Measurements from ENCODE around the gene VAMP1. TPM values are rescaled to one million over a fixed set of nuclear protein-coding genes. Genes with fewer than 3 reads are reported as not detected.
"Not testable (repeated sequence)": the region's sequence is repeated elsewhere in the genome, so short reads cannot be mapped to it uniquely, and the experiment has no call there.

VAMP1 gene
- total RNA-seq, 1 donor = 6.5 TPM

DNA sequence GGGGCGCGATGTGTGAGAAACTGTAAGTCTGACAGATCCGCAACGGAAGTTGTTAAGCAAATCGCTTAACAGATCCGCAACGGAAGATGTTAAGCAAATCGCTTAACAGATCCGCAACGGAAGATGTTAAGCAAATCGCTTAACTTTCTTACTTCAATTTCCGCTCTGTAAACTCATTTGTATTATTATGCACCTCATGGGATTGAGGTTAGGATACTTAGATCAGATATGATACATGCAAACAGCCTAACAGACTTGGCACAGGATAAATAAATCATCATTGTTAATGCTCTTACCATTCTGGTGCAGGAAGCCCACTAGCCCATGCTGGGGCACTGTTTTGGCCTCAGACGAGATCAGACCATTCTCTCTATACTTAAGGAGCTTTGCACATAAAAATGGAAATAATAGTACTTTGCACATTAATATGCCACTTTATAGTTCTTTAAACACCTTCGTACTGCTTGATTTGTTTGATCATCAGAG, 23.8 kb upstream of the VAMP1 start:
- peaks cover 48% of the 10 kb centered on the region for H3K79me2 ChIP-seq (ENCODE audit: insufficient read depth, low read length)
- peak overlapping the region; percentile 100 for H3K4me2 ChIP-seq (ENCODE audit: insufficient read depth, low read length)
- H3K27ac ChIP-seq (ENCODE audit: low read depth, low read length) = peak overlapping the region; percentile 55
- H3K9me3 ChIP-seq (ENCODE audit: low read depth, low read length) = no peaks in the 10 kb centered on the region
- H3K27me3 ChIP-seq (ENCODE audit: insufficient read depth, low read length) = no peaks in the 10 kb centered on the region
- H3K4me3 ChIP-seq (ENCODE audit: insufficient read depth, low read length) = peak overlapping the region; percentile 81
- H3K4me1 ChIP-seq (ENCODE audit: insufficient read depth, low read length) = peaks cover 21% of the 10 kb centered on the region
- H3K36me3 ChIP-seq (ENCODE audit: insufficient read depth, low read length) = peaks cover 29% of the 10 kb centered on the region
- no peaks in the 10 kb centered on the region for H4K20me1 ChIP-seq (ENCODE audit: insufficient read depth, low read length)
- no peak for DNase-seq (ENCODE audit: insufficient read length, low spot score, missing footprints)
- TF ChIP-seq, protein P1, sequence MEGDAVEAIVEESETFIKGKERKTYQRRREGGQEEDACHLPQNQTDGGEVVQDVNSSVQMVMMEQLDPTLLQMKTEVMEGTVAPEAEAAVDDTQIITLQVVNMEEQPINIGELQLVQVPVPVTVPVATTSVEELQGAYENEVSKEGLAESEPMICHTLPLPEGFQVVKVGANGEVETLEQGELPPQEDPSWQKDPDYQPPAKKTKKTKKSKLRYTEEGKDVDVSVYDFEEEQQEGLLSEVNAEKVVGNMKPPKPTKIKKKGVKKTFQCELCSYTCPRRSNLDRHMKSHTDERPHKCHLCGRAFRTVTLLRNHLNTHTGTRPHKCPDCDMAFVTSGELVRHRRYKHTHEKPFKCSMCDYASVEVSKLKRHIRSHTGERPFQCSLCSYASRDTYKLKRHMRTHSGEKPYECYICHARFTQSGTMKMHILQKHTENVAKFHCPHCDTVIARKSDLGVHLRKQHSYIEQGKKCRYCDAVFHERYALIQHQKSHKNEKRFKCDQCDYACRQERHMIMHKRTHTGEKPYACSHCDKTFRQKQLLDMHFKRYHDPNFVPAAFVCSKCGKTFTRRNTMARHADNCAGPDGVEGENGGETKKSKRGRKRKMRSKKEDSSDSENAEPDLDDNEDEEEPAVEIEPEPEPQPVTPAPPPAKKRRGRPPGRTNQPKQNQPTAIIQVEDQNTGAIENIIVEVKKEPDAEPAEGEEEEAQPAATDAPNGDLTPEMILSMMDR (IDR thresholded peaks at IDR 0.05; ENCODE audit: extremely low read depth, low read depth, low read length) = peak; percentile 22
- peak overlapping the region; percentile 88 for H2AFZ ChIP-seq (ENCODE audit: low read length)

DNA sequence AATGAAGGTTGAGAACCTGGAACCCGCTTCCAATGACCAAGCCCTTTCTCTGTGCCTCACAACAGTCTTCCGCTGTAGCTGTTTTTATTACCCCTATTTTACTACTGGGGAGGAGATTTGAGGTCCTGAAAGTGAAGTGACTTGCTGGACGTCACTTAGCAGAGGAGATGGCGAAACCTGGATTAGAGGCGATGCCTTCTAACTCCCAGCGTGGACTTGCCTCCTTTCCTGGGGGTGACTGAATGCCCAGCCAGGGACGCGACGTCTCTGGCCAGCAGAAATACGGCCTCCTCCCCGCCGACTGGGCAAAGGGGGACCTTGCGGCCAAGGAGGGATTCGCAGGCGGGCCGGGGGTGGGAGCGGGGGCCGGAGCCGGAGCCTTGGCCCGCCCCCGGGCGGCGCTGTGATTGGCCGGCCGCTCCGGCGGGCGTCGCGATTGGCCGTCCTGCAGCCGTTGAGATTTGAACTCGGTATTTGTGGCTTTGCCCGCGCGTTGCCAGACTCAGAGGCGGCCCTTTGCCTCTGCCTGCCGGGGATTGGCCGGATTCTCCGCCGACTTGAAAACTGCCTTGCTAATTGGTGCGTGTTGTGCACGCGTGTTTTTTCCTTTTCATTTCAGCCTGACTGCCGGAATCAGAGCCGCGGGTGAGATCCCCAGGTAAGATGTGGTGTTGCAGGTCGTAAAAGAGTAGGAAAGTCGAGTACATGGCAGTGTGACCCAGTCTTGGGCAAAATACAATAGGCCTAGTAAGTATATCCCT, 23.2 kb upstream of the VAMP1 start, which contains the start of gene NCAPD2:
Gene NCAPD2 (plus strand): TSS at position 606 of the 761 bp plus-strand sequence. CDS start 997 bp downstream, outside the sequence.
- Histone ChIP-seq H3K9me3 (ENCODE audit: low read depth, low read length) (no peaks in the 10 kb centered on the region), H3K4me3 (ENCODE audit: insufficient read depth, low read length) (peak within 1 kb of the TSS; percentile 81), H3K4me1 (ENCODE audit: insufficient read depth, low read length) (peaks cover 21% of the 10 kb centered on the region), H3K27me3 (ENCODE audit: insufficient read depth, low read length) (no peaks in the 10 kb centered on the region), H2AFZ (ENCODE audit: low read length) (peak within 1 kb of the TSS; percentile 95), H3K79me2 (ENCODE audit: insufficient read depth, low read length) (peaks cover 48% of the 10 kb centered on the region), H3K36me3 (ENCODE audit: insufficient read depth, low read length) (peaks cover 23% of the 10 kb centered on the region), H3K4me2 (ENCODE audit: insufficient read depth, low read length) (peak within 1 kb of the TSS; percentile 100), H3K27ac (ENCODE audit: low read depth, low read length) (peak within 1 kb of the TSS; percentile 97), H4K20me1 (ENCODE audit: insufficient read depth, low read length) (no peaks in the 10 kb centered on the region)
- DNase-seq (ENCODE audit: insufficient read length, low spot score, missing footprints) = peak; percentile 97
- TF ChIP-seq, protein P1 (IDR thresholded peaks at IDR 0.05; ENCODE audit: extremely low read depth, low read depth, low read length) = no peak

DNA sequence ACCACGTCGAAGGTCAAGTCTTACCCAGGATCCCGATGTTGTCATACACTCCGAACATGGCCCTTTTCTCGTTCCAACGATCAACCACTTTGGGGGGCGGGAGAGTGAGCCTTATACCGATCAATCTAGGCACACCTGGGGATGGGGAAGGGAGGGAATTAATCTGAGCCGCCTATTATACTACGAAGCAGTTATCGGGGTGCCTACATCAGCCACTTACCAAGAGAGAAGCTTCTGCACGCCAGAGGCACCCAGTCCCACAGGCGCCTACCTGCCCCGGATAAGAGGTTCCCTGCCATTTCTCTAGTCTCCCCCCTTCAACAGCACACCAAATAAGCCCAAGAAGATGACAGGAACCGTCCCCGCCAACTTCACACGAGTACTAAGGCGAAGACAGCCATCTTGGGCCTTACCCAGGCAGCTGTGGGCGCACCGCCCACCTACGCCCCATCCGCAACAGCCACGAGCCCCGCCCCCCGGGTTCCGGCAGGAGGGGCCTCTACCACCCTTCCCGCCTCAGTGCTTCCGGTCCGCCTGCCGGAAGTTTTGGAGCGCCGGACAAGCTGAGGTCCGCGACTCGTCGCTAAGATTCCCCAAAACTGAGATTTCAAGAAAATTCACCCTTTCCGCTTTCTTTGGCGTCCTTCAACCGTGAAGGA, 22.5 kb upstream of the VAMP1 start, which contains the start of gene MRPL51:
Gene MRPL51 (minus strand): TSS at position 425 of the 659 bp plus-strand sequence. CDS start 126 bp downstream, at position 299.
- H2AFZ ChIP-seq (ENCODE audit: low read length) = peak within 1 kb of the TSS; percentile 95
- no peaks in the 10 kb centered on the region for H3K9me3 ChIP-seq (ENCODE audit: low read depth, low read length)
- peak within 1 kb of the TSS; percentile 81 for H3K4me3 ChIP-seq (ENCODE audit: insufficient read depth, low read length)
- H3K27ac ChIP-seq (ENCODE audit: low read depth, low read length) = peak within 1 kb of the TSS; percentile 97
- peaks cover 21% of the 10 kb centered on the region for H3K4me1 ChIP-seq (ENCODE audit: insufficient read depth, low read length)
- peaks cover 23% of the 10 kb centered on the region for H3K36me3 ChIP-seq (ENCODE audit: insufficient read depth, low read length)
- no peaks in the 10 kb centered on the region for H4K20me1 ChIP-seq (ENCODE audit: insufficient read depth, low read length)
- H3K27me3 ChIP-seq (ENCODE audit: insufficient read depth, low read length) = no peaks in the 10 kb centered on the region
- DNase-seq (ENCODE audit: insufficient read length, low spot score, missing footprints) = peak; percentile 97
- TF ChIP-seq, protein P1 (IDR thresholded peaks at IDR 0.05; ENCODE audit: extremely low read depth, low read depth, low read length) = no peak
- H3K79me2 ChIP-seq (ENCODE audit: insufficient read depth, low read length) = peaks cover 47% of the 10 kb centered on the region
- H3K4me2 ChIP-seq (ENCODE audit: insufficient read depth, low read length) = peak within 1 kb of the TSS; percentile 100

DNA sequence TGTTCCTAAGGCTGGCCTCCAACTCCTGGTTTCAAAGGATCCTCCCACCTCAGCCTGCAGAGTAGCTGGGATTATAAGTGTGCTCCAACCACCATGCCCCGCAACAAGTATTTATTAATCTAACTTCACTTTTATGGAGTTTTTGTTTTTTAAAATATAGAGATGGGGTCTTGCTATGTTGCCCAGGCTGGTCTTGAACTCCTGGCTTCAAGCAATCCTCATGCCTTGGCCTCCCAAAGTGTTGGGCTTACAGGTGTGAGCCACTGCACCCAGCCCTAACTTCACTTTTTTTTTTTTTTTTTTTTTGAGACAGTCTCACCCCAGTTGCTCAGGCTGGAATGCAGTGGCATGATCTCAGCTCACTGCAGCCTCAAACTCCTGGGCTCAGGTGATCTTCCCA, 20.2 kb upstream of the VAMP1 start:
- H4K20me1 ChIP-seq (ENCODE audit: insufficient read depth, low read length); H3K4me2 ChIP-seq (ENCODE audit: insufficient read depth, low read length); H2AFZ ChIP-seq (ENCODE audit: low read length); H3K9me3 ChIP-seq (ENCODE audit: low read depth, low read length); H3K27me3 ChIP-seq (ENCODE audit: insufficient read depth, low read length); H3K4me3 ChIP-seq (ENCODE audit: insufficient read depth, low read length); H3K27ac ChIP-seq (ENCODE audit: low read depth, low read length); DNase-seq (ENCODE audit: insufficient read length, low spot score, missing footprints): not testable (repeated sequence)
- Histone ChIP-seq H3K4me1 (ENCODE audit: insufficient read depth, low read length) (peaks cover 21% of the 10 kb centered on the region), H3K79me2 (ENCODE audit: insufficient read depth, low read length) (peaks cover 28% of the 10 kb centered on the region), H3K36me3 (ENCODE audit: insufficient read depth, low read length) (peaks cover 10% of the 10 kb centered on the region)

Data from osteoblast (primary cell).